Activated CD4-positive, alpha-beta T cell treated with anti-CD3 and anti-CD28 coated beads, Interleukin-2, amount 50 U/mL, for 1 hour (primary cell): ENCODE data around the gene UGT1A6.
"Not testable (repeated sequence)": the region's sequence is repeated elsewhere in the genome, so short reads cannot be mapped to it uniquely, and the experiment has no call there.

Experiments
- DNase-seq: peaks from one replicate; pipeline ENCODE4 v3.0.0-alpha.2; 2020

UGT1A6 gene

GRCh38 chr2:233692648-233693047, at the start of gene UGT1A6:
Gene UGT1A6 (plus strand): TSS chr2:233692890. CDS start chr2:233693005, 115 bp downstream.
- DNase-seq, result no peak

GRCh38 chr2:233643128-233643527, 49.6 kb upstream of the UGT1A6 start:
- no peak for DNase-seq

GRCh38 chr2:233646033-233646432, 46.7 kb upstream of the UGT1A6 start:
- not testable (repeated sequence) for DNase-seq

- no peak for DNase-seq
These were observed 41.7 kb upstream of the UGT1A6 start for GRCh38 chr2:233650981-233651380.

- no peak for DNase-seq
These were observed 41.3 kb upstream of the UGT1A6 start for GRCh38 chr2:233651430-233651829.

GRCh38 chr2:233654501-233654900, 38.2 kb upstream of the UGT1A6 start:
- no peak for DNase-seq

GRCh38 chr2:233655043-233655442, 37.6 kb upstream of the UGT1A6 start:
- no peak for DNase-seq

GRCh38 chr2:233655943-233656342, 36.7 kb upstream of the UGT1A6 start:
- not testable (repeated sequence) for DNase-seq

- no peak for DNase-seq
These were observed 36.2 kb upstream of the UGT1A6 start for GRCh38 chr2:233656443-233656842.

- no peak for DNase-seq
These were observed 34.1 kb upstream of the UGT1A6 start for GRCh38 chr2:233658610-233659009.

GRCh38 chr2:233663911-233664310, 28.8 kb upstream of the UGT1A6 start:
- no peak for DNase-seq

- DNase-seq, result no peak
These were observed 24.0 kb upstream of the UGT1A6 start for GRCh38 chr2:233668605-233669260.

GRCh38 chr2:233671290-233672161, 21.2 kb upstream of the UGT1A6 start, which contains the start of gene UGT1A9:
Gene UGT1A9 (plus strand): TSS chr2:233671898. CDS start chr2:233671935, 37 bp downstream.
- no peak for DNase-seq

- DNase-seq, result no peak
These were observed 19.8 kb upstream of the UGT1A6 start for GRCh38 chr2:233672886-233673285.

GRCh38 chr2:233673896-233674295, 18.8 kb upstream of the UGT1A6 start:
- no peak for DNase-seq

- DNase-seq, result no peak
These were observed 18.4 kb upstream of the UGT1A6 start for GRCh38 chr2:233674314-233674713.

GRCh38 chr2:233674995-233675394, 17.7 kb upstream of the UGT1A6 start:
- no peak for DNase-seq

GRCh38 chr2:233676046-233676445, 16.6 kb upstream of the UGT1A6 start:
- no peak for DNase-seq

GRCh38 chr2:233679196-233679595, 13.5 kb upstream of the UGT1A6 start:
- no peak for DNase-seq

GRCh38 chr2:233680361-233681045, 12.2 kb upstream of the UGT1A6 start:
- no peak for DNase-seq

GRCh38 chr2:233681521-233682099, 11.1 kb upstream of the UGT1A6 start, which contains the start of gene UGT1A7:
Gene UGT1A7 (plus strand): TSS chr2:233681901. CDS start chr2:233681938, 37 bp downstream.
- DNase-seq, result no peak

GRCh38 chr2:233684640-233685039, 8.1 kb upstream of the UGT1A6 start:
- DNase-seq, result no peak

- DNase-seq, result no peak
These were observed 5.8 kb upstream of the UGT1A6 start for GRCh38 chr2:233686928-233687327.
